GM18505 (cell line): ENCODE data around the gene UNKL.
A peak's percentile ranks its signal among the peaks of the same experiment; 100 is the strongest.

Experiments
- ATAC-seq: cut with Tn5 transposase; IDR thresholded peaks from one replicate; pipeline ENCODE4 v1.9.1; 2021; ENCODE audit not compliant: unreplicated experiment
- POLR2A ChIP-seq: IDR thresholded peaks from 4 replicates; pipeline ENCODE4 v1.6.1; 2011; ENCODE audit warnings: borderline replicate concordance; ENCODE audit not compliant: insufficient read depth, insufficient read length; ENCODE audit errors: extremely low read depth

The UNKL gene

GRCh38 chr16:1397779-1398178 lies 16.7 kb downstream of the UNKL start:
- ATAC-seq: no peak
- no peak for TF ChIP-seq POLR2A

GRCh38 chr16:1395444-1396031 lies 19.0 kb downstream of the UNKL start:
- ATAC-seq: no peak
- TF ChIP-seq POLR2A: no peak

GRCh38 chr16:1394367-1394951 lies 20.0 kb downstream of the UNKL start:
- no peak for ATAC-seq
- no peak for TF ChIP-seq POLR2A

- TF ChIP-seq POLR2A: no peak
- no peak for ATAC-seq
Measured at GRCh38 chr16:1393613-1394176, 20.8 kb downstream of the UNKL start.

GRCh38 chr16:1392826-1393225 lies 21.7 kb downstream of the UNKL start:
- no peak for ATAC-seq
- no peak for TF ChIP-seq POLR2A

- no peak for ATAC-seq
- no peak for TF ChIP-seq POLR2A
Measured at GRCh38 chr16:1390239-1390779, 24.2 kb downstream of the UNKL start.

GRCh38 chr16:1389762-1390161 lies 24.7 kb downstream of the UNKL start:
- TF ChIP-seq POLR2A: no peak
- ATAC-seq: no peak

- TF ChIP-seq POLR2A: no peak
- no peak for ATAC-seq
Measured at GRCh38 chr16:1387331-1387730, 27.2 kb downstream of the UNKL start.

GRCh38 chr16:1385232-1385631 lies 29.3 kb downstream of the UNKL start:
- no peak for TF ChIP-seq POLR2A
- no peak for ATAC-seq

- no peak for ATAC-seq
- TF ChIP-seq POLR2A: no peak
Measured at GRCh38 chr16:1383556-1383955, 30.9 kb downstream of the UNKL start.

- ATAC-seq: no peak
- TF ChIP-seq POLR2A: no peak
Measured at GRCh38 chr16:1381612-1382406, 32.7 kb downstream of the UNKL start.

GRCh38 chr16:1380195-1380594 lies 34.3 kb downstream of the UNKL start:
- TF ChIP-seq POLR2A: no peak
- ATAC-seq: no peak

GRCh38 chr16:1379304-1380076 lies 35.0 kb downstream of the UNKL start:
- peak; percentile 51 for ATAC-seq
- TF ChIP-seq POLR2A: peak; percentile 62
